A549 (cell line): Measurements from ENCODE around the gene KCNA10. TPM values are rescaled to one million over a fixed set of nuclear protein-coding genes. Genes with fewer than 3 reads are reported as not detected.

ENCODE experiments used
- ATAC-seq, 2 experiments: fragments of 200-7000 bp in 1 of 2; fragments of >200 bp in 1 of 2; cut with Nextera tagmentation in 1 of 2; cut with Tn5 transposase in 1 of 2; 3 replicates each; pipeline versions ENCODE4 v1.8.0 to v1.9.1; 2018 to 2020; ENCODE audit warnings: mild to moderate bottlenecking in 1 of 2, moderate library complexity in 1 of 2
- CTCF ChIA-PET: fragments of 300-600 bp; sonication (Branson Sonifier 250); formaldehyde crosslinking; extraction: SDS; loops from one replicate; lab custom pipeline; 2021; ENCODE audit warnings: antibody characterized with exemption, inconsistent platforms; lab: Yijun Ruan, JAX
- POLR2A ChIA-PET: fragments of 350-600 bp; formaldehyde crosslinking; extraction: SDS; loops from one replicate; lab custom pipeline; 2021; ENCODE audit warnings: antibody characterized with exemption, inconsistent platforms; lab: Yijun Ruan, JAX
- DNase-seq, 2 experiments: peaks; one replicate each; pipeline versions ENCODE4 v3.0.0 to v3.0.0-alpha.2; 2011 to 2016; ENCODE audit warnings: low read depth in 1 of 2, low spot score in 1 of 2
- FAIRE-seq: peaks from 2 replicates; lab custom pipeline; 2011; peaks lifted over from hg19 to GRCh38; lab: Jason Lieb, UNC
- H3K27ac ChIP-seq, 2 experiments: fragments of >200 bp; sonication (Bioruptor Twin); formaldehyde crosslinking; 3 replicates each; pipeline ENCODE4 v1.5.1; 2016 to 2017
- H3K4me1 ChIP-seq: fragments of >200 bp; sonication (Bioruptor Twin); formaldehyde crosslinking; 3 replicates; pipeline ENCODE4 v1.6.1; 2016
- H3K4me2 ChIP-seq: fragments of >200 bp; sonication (Bioruptor Twin); formaldehyde crosslinking; 3 replicates; pipeline ENCODE4 v1.6.1; 2016
- H3K4me3 ChIP-seq: fragments of >200 bp; sonication (Bioruptor Twin); formaldehyde crosslinking; 3 replicates; pipeline ENCODE4 v1.5.1; 2016
- H3K9me3 ChIP-seq: fragments of >200 bp; sonication (Bioruptor Twin); formaldehyde crosslinking; 3 replicates; pipeline ENCODE4 v1.6.1; 2016
- CBX2 ChIP-seq: fragments of 200-600 bp; sonication (generic); IDR thresholded peaks from 2 replicates; pipeline ENCODE4 v1.6.1; 2016; ENCODE audit warnings: low read depth, mild to moderate bottlenecking, borderline replicate concordance
- CEBPB ChIP-seq, 2 experiments: fragments of >200 bp in 1 of 2; sonication (Bioruptor Twin) in 1 of 2; formaldehyde crosslinking in 1 of 2; IDR thresholded peaks; 2 replicates each; pipeline ENCODE4 v1.6.1; 2012 to 2016
- E2F6 ChIP-seq: IDR thresholded peaks from 2 replicates; pipeline ENCODE4 v1.6.1; 2012; ENCODE audit warnings: low read depth, borderline replicate concordance
- EHMT2 ChIP-seq: fragments of 200-600 bp; sonication (generic); IDR thresholded peaks from 2 replicates; pipeline ENCODE4 v1.6.1; 2016; ENCODE audit warnings: antibody characterized with exemption, low read depth, mild to moderate bottlenecking, moderate library complexity
- ESRRA ChIP-seq: fragments of 150-350 bp; IDR thresholded peaks from 2 replicates; pipeline ENCODE4 v1.6.1; 2014; ENCODE audit warnings: mild to moderate bottlenecking, low read length, borderline replicate concordance
- FOSB ChIP-seq: fragments of 250-450 bp; sonication (Bioruptor Pico); IDR thresholded peaks from 2 replicates; pipeline ENCODE4 v1.5.0; 2020; ENCODE audit warnings: mild to moderate bottlenecking, moderate library complexity
- FOSL2 ChIP-seq, 2 experiments: fragments of 450-650 bp in 1 of 2; fragments of >200 bp in 1 of 2; sonication (Bioruptor Twin) in 1 of 2; formaldehyde crosslinking; IDR thresholded peaks; 2 replicates each; pipeline versions ENCODE4 v1.5.0 to v1.6.1; 2016 to 2020; ENCODE audit warnings: mild to moderate bottlenecking in 1 of 2, moderate library complexity in 1 of 2
- HEYL ChIP-seq: fragments of 250-450 bp; sonication (Bioruptor Pico); IDR thresholded peaks from 2 replicates; pipeline ENCODE4 v1.8.0; 2021; ENCODE audit warnings: mild to moderate bottlenecking, moderate library complexity
- JUN ChIP-seq, 2 experiments: fragments of >200 bp; sonication (Bioruptor Twin); formaldehyde crosslinking; IDR thresholded peaks; 2 replicates in 1 of 2; 3 replicates in 1 of 2; pipeline ENCODE4 v1.6.1; 2016 to 2017
- NPAS2 ChIP-seq: fragments of 250-450 bp; sonication (Bioruptor Pico); IDR thresholded peaks from 2 replicates; pipeline ENCODE4 v1.8.0; 2022; ENCODE audit warnings: mild to moderate bottlenecking, moderate library complexity, borderline replicate concordance
- PBX3 ChIP-seq: IDR thresholded peaks from 2 replicates; pipeline ENCODE4 v1.6.1; 2012
- PHF8 ChIP-seq: fragments of 200-600 bp; sonication (generic); IDR thresholded peaks from 2 replicates; pipeline ENCODE4 v1.6.1; 2016; ENCODE audit warnings: low read depth, mild to moderate bottlenecking, antibody characterized with exemption, moderate library complexity, borderline replicate concordance
- RAD21 ChIP-seq, 2 experiments: fragments of >200 bp in 1 of 2; sonication (Bioruptor Twin) in 1 of 2; formaldehyde crosslinking in 1 of 2; IDR thresholded peaks in 1 of 2; conservative IDR thresholded peaks in 1 of 2; 2 replicates in 1 of 2; 3 replicates in 1 of 2; pipeline ENCODE4 v1.6.1; 2012 to 2018; ENCODE audit warnings: inconsistent platforms in 1 of 2
- RCOR1 ChIP-seq: fragments of 150-350 bp; IDR thresholded peaks from 2 replicates; pipeline ENCODE4 v1.6.1; 2014; ENCODE audit warnings: antibody characterized with exemption, low read length, low read depth
- REST ChIP-seq: fragments of 200-600 bp; sonication (generic); IDR thresholded peaks from 2 replicates; pipeline ENCODE4 v1.6.1; 2016; ENCODE audit warnings: antibody characterized with exemption, mild to moderate bottlenecking, moderate library complexity
- RFX5 ChIP-seq: fragments of 450-650 bp; IDR thresholded peaks from 2 replicates; pipeline ENCODE4 v1.7.1; 2014; ENCODE audit warnings: antibody characterized with exemption, mild to moderate bottlenecking, moderate library complexity
- TFCP2L1 ChIP-seq: fragments of 250-450 bp; sonication (Bioruptor Pico); IDR thresholded peaks from 2 replicates; pipeline ENCODE4 v1.5.0; 2021; ENCODE audit warnings: mild to moderate bottlenecking
- USF2 ChIP-seq: fragments of 450-650 bp; IDR thresholded peaks from 2 replicates; pipeline ENCODE4 v1.6.1; 2014; ENCODE audit warnings: antibody characterized with exemption
- WGBS: methylation state at CpG from one replicate; pipeline ENCODE4 v1.1.6; 2017; ENCODE audit errors: missing lambda C conversion rate; 5-methylcytosine and 5-hydroxymethylcytosine counted together
- polyA plus RNA-seq, 4 experiments: library from polyadenylated mRNA; depleted of rRNA in 3 of 4; stranded (reverse); fragments of >200 nt; fragmentation: RNase III in 1 of 4; extraction: RNeasy Plus Mini Kit Qiagen cat#74134 plus additional on column Dnase treatment in 1 of 4; gene quantifications; 2 replicates in 3 of 4; 3 replicates in 1 of 4; pipeline ENCODE4 v1.2.3, GENCODE V29; 2011 to 2017

Gene KCNA10
- polyA plus RNA-seq, 2 of the 4 experiments (the other 2 are of a cell fraction) = not detected

- TF ChIP-seq USF2 (no peak), ESRRA (no peak), REST (no peak), TFCP2L1 (CRISPR knock-in tag) (no peak), RFX5 (no peak)
Measured at GRCh38 chr1:110494036-110494435, 24.9 kb downstream of the KCNA10 start (continued).

GRCh38 chr1:110493059-110493699, 25.8 kb downstream of the KCNA10 start:
- FAIRE-seq = no peak
- no peak for ATAC-seq
- Histone ChIP-seq H3K4me1 (no peaks in the 10 kb centered on the region), H3K27ac (no peak overlapping the region), H3K9me3 (no peaks in the 10 kb centered on the region), H3K4me3 (no peak overlapping the region), H3K4me2 (no peak overlapping the region)
- TF ChIP-seq CEBPB (IDR thresholded peaks at IDR 0.05) (no peak), CBX2 (no peak), RCOR1 (no peak), EHMT2 (no peak), FOSL2 (IDR thresholded peaks at IDR 0.05) (no peak), FOSL2 (CRISPR knock-in tag; IDR thresholded peaks at IDR 0.05) (no peak), FOSB (no peak)
- WGBS = 88% methylated on average over 5 of the region's 5 CpGs
- ChIA-PET CTCF (interaction anchor here (2.4 to 11.6 kb wide), 3 partner anchors 29 to 288 kb away, joined by 11 to 256 read pairs (median 165); partner anchors contain the start of gene KCNC4), POLR2A (no interaction called here)
- DNase-seq = no peak

GRCh38 chr1:110492573-110492972, 26.4 kb downstream of the KCNA10 start:
- no peaks in the 10 kb centered on the region for H3K9me3 ChIP-seq
- no peak overlapping the region for H3K4me3 ChIP-seq
- ChIA-PET CTCF (interaction anchor here (0.8 to 11.6 kb wide), 5 partner anchors 15 to 295 kb away, joined by 4 to 256 read pairs (median 11); partner anchors contain the start of gene KCNC4), POLR2A (no interaction called here)
- no peak for FAIRE-seq
- no peak for ATAC-seq
- 85% methylated on average over 4 of the region's 7 CpGs for WGBS
- H3K4me1 ChIP-seq = peaks cover 2% of the 10 kb centered on the region; the same call in 1 of the 3 replicates
- no peak overlapping the region for H3K27ac ChIP-seq
- H3K4me2 ChIP-seq = no peak overlapping the region
- DNase-seq = no peak
- TF ChIP-seq PBX3 (no peak), RAD21 (conservative IDR thresholded peaks at IDR 0.05 in 1 of 2, IDR thresholded peaks at IDR 0.05 in 1 of 2) (no peak), NPAS2 (CRISPR knock-in tag) (no peak), HEYL (no peak), PHF8 (no peak), JUN (IDR thresholded peaks at IDR 0.05) (no peak), FOSL2 (IDR thresholded peaks at IDR 0.05) (no peak), FOSL2 (CRISPR knock-in tag; IDR thresholded peaks at IDR 0.05) (no peak), E2F6 (no peak)
